WTC11 (cell line): ENCODE data around the gene SNRPA1.

Experiments used
- CBFB ChIP-seq: sonication (generic); formaldehyde crosslinking; IDR thresholded peaks from 2 replicates; pipeline ENCODE4 v1.8.1; 2022; ENCODE audit warnings: mild to moderate bottlenecking, low read depth, missing genetic modification reagents
- CTCF ChIP-seq: fragments of 200-600 bp; IDR thresholded peaks from 2 replicates; pipeline ENCODE4 v1.8.0; 2022; ENCODE audit warnings: antibody characterized with exemption
- E2F5 ChIP-seq: sonication (generic); formaldehyde crosslinking; IDR thresholded peaks from 2 replicates; pipeline ENCODE4 v1.8.1; 2022; ENCODE audit warnings: mild to moderate bottlenecking, moderate library complexity, missing genetic modification reagents
- MAX ChIP-seq: sonication (generic); formaldehyde crosslinking; IDR thresholded peaks from 2 replicates; pipeline ENCODE4 v1.8.0; 2022; ENCODE audit warnings: mild to moderate bottlenecking, missing genetic modification reagents
- NFYB ChIP-seq: sonication (generic); formaldehyde crosslinking; conservative IDR thresholded peaks from 2 replicates; pipeline ENCODE4 v1.8.0; 2022; ENCODE audit warnings: low read depth, missing genetic modification reagents
- PRDM15 ChIP-seq: sonication (generic); formaldehyde crosslinking; IDR thresholded peaks from 2 replicates; pipeline ENCODE4 v1.8.0; 2022; ENCODE audit warnings: missing genetic modification reagents
- TEAD1 ChIP-seq: sonication (generic); formaldehyde crosslinking; IDR thresholded peaks from 2 replicates; pipeline ENCODE4 v1.8.0; 2022; ENCODE audit warnings: mild to moderate bottlenecking, missing genetic modification reagents
- ZBTB43 ChIP-seq: sonication (generic); formaldehyde crosslinking; IDR thresholded peaks from 2 replicates; pipeline ENCODE4 v1.8.1; 2023; ENCODE audit warnings: mild to moderate bottlenecking, missing genetic modification reagents
- ZNF121 ChIP-seq: sonication (generic); formaldehyde crosslinking; IDR thresholded peaks from 2 replicates; pipeline ENCODE4 v1.8.0; 2023; ENCODE audit warnings: missing genetic modification reagents
- ZNF281 ChIP-seq: sonication (generic); formaldehyde crosslinking; IDR thresholded peaks from 2 replicates; pipeline ENCODE4 v1.8.0; 2023; ENCODE audit warnings: mild to moderate bottlenecking, missing genetic modification reagents

- no peak for TF ChIP-seq CTCF
- no peak for TF ChIP-seq NFYB (CRISPR knock-in tag)
- no peak for TF ChIP-seq PRDM15
- TF ChIP-seq ZNF281 (CRISPR knock-in tag), result no peak
- no peak for TF ChIP-seq ZNF121 (CRISPR knock-in tag)
- TF ChIP-seq TEAD1, result no peak
- TF ChIP-seq CBFB (CRISPR knock-in tag), result no peak
- no peak for TF ChIP-seq ZBTB43
- TF ChIP-seq MAX (CRISPR knock-in tag), result no peak
- no peak for TF ChIP-seq E2F5 (CRISPR knock-in tag)
Measured at GRCh38 chr15:101305820-101306255, 10.8 kb upstream of the SNRPA1 start.
